NCI-H146 treated with DMSO at 0.1 percent for 48 hours (cell line): Measurements from ENCODE around the gene JOSD1.

Experiments used
- DNase-seq: peaks from one replicate; lab custom pipeline; 2025; ENCODE audit not compliant: unreplicated experiment; lab: John Stamatoyannopoulos, UW

Gene JOSD1

DNA sequence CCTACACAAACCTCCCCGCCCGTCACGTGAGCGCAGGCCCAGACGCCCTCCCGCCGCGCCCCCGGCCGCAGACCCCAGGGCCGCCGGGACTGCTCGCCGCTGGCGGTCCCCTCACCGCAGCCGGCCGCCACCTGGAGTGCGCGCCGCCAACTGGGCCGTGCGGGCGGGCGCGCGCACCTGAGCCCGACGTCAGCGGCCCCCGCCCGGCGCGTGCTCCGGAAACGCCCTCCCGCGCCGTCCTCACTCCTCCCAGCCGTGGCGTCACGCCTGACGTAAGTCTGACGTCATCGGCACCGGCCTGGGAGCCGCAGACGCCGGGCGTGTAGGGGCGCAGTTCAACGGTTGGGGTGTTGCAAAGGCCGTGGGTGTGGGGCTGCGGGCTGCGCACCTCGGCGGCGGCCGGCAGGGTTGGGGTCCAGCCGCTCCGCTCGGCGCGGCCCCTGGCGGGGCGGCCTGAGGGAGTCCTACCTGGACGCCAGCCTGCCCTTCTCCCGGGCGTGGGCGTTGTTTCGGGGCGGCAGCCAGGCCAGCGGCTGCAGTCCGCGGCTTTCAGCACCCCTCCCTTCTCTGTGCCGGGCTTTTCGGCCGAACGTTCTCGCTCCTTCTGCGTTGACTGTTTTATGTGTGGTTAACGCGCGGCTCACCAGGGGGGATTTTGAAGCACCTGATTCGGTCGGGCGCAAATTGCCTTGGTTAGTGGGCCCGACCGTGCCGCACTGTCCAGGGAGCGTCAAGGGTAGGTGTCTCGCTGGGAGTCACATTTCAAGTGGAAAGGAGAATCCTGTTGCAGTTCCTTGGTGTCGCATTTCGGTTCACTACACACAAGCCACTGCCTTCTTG lies at the start of gene JOSD1:
JOSD1 (minus strand) TSS at position 155 of the 840 bp plus-strand sequence. CDS start 956 bp downstream, outside the sequence.
- peak; percentile 60 for DNase-seq

DNA sequence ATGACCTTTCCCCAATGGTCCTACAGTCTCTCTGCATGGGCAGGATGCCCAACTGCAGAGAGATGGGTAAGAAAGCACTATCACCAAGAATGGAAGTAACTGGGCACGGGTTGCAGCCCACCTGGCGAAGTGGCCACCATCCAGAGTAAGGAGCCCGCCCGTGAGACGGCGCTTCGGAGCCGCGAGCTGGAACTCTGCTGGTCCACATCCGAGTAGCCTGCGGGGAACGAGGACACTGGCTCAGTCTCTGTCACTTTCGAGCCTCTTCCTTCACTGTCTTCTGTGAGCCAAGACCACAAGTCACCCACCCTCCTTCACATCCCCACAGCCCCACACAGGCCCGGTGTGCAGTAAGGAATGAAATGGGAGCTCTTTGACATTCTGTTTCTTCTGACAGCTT lies 49.4 kb upstream of the JOSD1 start:
- DNase-seq, result no peak

DNA sequence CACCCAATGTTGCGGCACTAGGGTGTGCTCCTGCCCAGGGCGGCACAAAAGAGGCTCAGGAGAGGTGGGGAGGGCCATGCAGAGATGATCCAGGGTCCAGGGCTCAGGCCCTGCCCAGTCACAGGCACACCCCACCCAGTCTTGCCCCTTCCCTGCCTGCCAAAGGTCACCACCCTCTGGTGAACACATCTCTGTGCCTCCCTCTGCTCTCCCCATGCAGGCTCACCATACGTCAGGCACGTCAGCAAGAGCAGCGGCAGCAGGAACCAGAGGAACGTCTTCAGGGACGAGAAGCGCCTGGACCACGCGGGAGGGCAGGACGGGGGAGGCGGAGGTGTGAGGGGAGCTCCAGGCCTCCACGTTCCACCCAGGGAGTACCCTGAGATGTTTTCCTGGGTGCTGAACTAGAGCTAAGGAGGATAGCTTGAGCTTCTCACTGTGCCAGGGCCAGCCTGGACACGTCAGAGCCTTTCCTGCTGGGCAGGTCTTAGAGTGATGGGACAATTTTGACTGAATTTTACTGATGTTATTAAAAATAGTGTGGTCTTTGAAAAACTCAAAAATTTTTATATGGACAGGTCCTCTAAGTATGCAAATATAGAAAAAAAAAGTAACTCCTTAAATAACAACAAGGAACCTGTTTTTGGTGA lies 47.9 kb upstream of the JOSD1 start:
- no peak for DNase-seq

DNA sequence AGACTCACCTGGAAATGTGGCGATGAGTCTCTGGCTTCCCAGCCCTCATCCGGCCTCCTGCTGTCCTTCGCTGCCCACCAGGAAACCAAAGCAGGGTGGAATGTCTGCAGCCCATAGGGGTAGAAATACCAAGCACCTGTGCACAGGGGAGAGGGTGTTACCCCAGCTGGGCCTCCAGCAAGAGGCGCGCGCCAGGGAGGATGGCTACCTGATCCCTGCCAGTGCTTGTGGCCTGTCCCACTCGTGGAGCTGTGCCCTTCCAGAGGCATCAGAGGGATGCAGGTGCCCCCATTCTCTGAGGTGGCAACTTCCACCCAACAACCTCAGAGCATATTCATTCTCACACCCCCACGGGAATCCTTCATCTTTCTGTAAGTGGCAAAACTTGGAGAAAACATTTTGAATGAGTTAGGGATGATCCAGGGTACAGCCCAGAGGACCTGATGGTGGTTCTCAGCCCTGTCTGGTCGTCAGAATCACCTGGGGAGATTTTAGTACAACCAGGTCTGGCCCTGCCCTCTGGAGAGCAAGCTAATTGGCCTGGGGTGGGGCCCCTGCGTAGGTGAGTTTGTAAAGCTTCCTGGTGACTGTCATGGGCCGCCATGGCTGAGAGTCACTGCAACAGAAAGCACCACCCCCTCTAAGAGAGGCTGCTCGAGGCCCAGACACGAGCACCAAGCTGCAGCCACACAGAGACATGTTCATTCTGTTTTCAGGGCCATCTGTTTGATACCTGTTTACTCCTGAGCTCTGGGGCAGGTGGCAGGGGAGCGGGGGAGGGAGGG lies 45.1 kb upstream of the JOSD1 start:
- no peak for DNase-seq

DNA sequence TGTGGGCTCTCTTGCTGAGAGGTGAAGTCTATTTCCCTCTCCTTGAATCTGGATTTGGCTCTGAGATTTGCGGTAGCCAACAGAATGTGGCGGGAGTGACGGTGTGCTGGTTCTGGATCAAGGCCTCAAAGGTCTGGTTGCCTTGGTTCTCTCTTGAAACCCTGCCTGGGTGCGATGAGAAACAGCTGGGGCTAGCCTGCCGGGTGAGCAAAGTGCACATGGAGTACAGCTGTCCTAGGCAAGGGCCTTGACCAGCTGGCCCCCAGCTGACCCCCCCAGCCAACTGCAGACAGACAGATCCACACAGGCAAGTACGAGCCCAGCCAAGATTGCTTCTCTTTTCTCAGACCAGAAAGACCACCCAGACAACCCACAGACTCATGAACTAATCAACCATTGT lies 44.2 kb upstream of the JOSD1 start:
- DNase-seq, result no peak

DNA sequence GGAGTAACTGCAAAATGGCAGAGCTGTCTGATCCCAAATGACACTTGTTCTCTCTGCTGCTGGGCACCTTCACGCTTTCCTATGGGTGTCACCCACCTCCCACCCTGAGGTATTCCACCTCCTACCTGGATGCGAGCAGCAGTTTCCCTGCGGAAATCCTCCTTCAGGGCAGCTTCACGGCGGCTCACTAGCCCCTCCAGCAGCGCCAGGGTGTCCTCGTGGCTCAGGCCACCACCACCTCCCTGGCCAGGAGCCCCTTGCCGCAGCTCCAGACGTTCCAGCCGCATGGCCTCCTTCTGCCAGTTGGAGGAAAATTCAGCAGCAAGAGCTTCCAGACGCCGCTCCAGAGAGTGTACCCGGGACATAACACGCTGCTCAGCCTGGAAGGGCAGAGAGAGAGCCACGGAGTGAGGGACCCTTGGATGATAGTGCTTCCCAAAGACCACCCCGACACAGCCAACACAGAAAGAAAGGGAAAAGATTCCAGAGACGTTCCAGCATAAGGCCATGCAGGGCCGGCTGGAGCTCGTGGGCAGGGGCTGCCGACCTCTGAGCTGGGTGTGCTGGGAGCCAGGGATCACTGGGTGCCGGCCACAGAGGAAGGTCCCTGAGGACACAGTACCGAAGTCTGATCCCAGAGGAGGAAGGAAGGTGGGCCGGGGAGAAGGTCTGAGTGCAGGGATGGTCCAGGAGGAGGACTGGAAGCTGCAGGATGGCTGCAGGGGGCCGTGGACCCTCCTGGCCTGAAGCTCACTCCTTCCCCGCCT lies 41.6 kb upstream of the JOSD1 start:
- no peak for DNase-seq

DNA sequence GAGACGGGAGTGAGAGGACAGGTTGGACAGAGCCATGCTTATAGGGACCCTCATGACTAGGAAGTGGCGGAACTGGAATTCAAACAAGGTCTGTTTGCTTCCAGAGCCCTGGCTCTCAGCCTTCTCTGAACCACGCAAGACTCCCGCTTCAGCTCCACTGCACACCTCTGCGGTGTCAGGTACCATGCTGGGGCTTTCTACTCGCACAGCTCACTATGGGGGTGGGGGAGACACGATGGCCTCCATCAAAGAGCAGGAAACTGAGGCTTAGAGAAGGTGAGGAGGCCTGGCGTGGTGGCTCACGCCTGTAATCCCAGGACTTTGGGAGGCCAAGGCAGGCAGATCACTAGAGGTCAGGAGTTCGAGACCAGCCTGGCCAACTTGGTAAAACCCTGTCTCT lies 40.8 kb upstream of the JOSD1 start:
- no peak for DNase-seq

DNA sequence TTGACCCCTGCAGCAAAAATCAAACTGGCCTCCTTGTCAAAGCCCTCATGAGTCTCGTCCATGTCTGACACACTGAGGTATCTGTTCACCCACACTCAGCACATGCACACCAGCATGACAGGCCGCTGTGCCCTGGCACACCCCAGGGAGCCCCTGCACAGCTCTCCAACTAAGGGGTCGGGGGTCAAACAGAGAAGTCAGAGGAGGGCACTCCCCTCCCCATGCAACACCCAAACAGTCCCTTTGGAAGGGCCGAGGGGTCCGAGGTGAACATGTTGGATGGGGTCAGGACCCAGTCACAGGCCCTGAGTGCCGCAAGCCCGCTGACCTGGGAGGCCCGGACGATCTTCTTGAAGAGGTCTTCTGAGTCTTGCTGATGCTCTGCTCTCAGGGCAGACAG lies 40.4 kb upstream of the JOSD1 start:
- DNase-seq, result no peak

DNA sequence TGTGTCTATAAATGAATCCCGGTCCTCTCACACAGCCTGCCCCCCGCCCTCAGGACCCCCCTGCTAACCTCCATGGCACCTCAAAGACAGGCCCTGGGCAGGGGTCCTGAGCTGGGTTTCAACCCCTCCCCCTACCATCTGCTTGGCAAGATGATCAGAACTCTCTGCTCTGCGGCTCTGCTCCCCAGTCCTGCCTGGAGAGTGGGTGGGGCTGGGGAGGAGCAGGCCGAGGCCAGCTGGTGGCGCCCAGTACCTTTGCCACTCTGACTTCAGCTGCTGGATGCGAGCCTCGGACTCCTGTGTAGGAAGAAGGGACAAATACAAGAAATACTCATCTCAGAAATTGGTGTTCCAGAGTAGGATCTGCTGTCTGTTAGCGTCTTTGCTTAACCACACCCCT lies 40.0 kb upstream of the JOSD1 start:
- DNase-seq, result no peak

DNA sequence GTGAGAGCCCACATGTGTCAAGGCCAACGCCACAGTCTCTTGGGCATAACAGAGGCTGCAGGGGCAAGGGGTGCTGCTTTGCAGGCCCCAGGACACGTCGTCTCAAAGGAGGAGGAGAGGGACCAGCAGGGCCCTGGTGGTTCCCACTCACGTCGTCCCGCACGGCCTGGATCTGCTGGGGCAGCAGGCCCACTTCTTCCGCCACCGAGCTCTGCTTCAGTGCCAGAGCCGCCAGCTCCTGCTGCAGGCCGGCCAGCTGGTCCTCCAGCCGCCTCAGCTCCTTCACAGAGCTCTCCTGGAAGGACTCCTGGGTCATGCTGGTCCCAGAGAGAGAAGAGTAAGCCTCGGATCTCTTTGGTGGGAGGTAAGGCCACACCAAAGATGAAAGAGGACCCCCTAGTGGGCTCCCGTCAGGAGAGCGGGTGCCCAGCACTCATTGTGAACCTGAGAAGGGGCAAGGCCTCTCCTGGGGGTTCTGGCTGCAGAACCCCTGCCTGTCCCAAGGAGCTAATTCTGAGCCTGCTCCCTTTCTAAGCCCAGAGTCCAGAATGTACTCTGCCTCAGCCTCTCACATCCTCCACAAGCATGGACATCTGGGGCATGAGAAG lies 39.5 kb upstream of the JOSD1 start:
- DNase-seq, result no peak

DNA sequence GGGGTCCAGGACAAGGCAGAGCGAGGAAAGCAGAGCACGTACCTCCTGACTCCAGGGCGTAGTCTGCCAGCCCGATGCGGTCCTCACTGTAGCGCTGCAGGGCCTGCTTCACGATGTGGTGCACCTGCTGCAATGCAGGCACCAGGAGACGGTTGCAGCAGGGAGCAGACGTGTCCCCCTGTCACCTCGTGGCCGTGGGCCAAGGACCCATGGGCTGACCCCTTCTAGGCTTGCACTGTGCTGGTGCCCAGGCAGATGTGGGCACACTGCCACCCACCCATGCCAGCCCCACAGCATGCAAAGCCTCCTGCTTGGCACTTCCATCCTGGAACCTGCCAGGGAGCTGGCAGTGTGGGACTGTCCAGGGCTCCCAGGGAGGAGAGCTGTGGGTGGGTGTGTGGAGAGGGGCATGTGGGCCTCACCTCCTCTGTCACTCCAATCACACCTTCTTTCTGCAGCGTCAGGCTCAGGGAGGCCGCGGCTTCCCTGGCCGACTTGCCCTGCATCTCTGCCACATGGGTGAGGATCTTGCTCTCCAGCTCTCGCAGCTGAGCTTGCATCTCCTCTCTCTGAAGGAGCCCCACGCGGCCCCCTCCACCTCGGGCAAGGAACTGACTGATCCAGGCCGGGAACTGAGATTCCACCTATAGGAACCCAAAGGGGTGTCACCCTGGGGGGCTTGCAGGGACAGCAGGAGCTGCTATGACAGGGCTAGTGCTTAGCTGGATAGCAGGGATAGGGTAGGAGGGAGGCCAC lies 38.7 kb upstream of the JOSD1 start:
- DNase-seq, result no peak

DNA sequence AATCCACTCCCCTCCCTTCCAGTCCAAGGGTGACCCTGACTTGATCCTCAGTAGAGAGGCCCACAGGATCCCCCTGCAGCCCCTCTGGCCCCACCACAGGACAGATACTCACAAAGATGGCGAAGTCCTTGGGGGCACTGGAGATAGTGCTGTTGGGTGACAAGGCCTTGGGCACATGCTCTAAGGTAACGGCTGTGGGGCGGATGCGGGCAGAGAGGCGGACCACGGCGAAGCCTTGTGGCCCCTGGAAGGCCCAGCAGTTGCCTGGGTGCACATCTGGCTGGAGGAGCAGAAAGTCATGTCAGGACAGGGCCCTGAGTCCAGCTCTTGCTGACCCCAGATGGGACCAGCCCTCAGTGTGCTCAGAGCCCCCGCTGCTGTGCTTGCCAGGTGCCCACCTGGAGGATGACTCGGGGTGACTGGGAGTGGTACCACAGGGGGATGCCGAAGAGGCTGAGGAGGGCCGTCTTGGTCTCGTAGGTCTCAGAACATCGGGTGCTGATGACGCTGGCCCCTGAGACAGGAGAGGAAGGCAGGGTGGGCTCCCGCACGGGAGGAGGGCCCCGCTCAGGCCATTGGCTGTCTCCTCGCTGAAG lies 37.8 kb upstream of the JOSD1 start:
- DNase-seq, result no peak

DNA sequence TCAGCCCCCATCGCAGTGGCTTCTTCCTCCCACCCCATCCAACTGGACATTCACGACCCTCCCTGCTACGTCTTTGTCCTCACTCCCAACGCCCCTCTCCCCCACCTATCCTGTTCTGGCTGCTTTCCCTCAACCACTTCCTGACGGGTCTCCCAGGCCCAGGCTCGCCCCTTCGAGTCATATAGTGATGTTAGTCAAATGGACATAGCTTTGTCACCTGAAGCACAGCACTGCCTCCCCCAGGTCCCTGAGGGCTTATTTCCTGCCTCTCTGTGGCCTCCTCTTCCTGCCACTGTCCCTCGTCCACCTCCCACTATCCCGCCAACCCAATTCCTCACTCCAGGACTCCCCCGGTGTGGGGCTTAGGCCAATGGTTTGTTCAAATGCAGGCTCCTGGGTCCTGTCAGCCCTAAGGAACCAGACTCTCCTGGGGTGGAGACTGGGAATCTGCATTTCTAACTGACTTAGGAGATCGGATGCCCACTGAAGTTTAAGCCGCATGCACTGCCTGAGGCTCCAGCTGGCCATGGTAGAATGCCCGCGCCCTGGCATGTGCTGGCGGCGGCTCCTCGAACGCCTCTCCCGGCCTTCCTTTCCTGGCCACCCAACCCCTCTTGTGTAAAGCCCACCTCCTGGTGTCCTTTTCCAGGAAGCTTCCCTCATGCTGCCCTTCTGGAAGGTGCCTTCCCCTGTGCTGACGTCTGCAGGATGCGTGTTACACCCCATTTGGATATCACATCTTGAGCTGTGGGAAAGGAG lies 36.7 kb upstream of the JOSD1 start:
- DNase-seq, result no peak

DNA sequence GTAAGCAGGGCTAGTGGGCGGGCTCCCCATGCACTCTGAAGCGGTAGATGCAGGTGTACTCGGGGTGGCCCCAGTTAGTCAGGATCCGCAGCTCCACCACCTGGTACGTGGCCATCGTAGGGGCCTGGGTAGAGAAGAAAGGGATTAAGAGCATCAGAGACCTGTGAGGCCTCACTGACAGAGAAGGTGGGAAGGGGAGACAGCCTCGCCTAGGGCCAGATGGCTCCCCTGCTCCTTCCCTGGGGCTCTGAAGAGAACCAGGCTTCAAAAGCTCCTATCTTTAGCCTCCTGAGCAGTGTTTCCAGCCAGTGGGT lies 35.5 kb upstream of the JOSD1 start:
- DNase-seq, result no peak

DNA sequence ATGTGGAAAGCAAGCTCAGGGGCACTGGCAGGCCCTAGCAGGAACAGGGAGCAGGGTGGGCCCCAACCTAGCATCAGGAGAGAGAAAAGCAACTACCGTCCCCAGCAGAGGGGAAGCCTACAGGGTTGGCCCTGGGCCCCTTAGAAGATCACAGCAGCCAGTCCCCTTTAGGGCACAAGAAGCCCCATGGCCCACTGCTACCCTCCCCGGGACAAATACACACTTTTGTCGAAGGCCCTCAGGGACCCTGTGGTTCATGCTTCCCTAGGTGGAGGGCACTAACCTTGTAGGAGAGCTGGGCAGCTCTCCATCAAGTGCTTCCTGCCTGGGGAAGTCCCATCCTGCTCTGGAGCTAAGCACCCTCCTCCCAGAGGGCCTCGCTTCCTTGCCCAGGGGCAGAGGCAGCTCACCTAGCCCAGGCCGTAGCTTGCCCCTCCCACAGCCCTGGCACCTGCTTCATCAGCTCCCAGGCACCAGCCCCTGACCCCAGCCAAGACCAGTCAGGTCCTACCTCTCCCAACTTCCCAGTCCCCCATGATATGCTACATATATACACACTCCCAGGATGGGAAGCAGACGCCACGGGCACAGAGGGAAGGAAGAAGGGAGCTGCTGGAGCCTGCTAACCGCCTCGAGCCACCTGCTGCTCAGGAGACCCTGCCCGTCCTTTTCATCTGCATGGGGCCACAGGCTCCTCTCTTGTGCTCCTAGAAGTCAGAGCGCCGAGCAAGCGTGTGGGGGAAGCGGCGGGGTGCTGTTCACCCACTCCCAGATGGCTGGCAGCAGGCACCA lies 34.9 kb upstream of the JOSD1 start:
- DNase-seq, result no peak

DNA sequence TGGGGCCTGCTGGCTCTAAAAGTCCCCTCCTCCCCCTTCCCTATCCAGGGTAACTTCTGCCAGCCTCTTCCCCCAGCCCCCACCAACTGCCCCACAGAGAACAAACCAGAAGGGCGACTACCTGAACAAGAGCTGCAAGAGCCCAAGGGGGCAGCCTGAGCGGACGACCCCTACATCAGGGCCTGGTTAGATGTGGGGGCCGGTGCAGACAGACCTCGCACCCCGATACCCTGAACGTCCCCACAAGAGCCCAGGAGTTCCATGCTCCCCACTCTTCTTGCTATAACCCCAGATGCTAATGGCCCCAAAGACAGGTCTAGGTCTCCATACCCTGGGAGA lies 34.4 kb upstream of the JOSD1 start:
- no peak for DNase-seq

DNA sequence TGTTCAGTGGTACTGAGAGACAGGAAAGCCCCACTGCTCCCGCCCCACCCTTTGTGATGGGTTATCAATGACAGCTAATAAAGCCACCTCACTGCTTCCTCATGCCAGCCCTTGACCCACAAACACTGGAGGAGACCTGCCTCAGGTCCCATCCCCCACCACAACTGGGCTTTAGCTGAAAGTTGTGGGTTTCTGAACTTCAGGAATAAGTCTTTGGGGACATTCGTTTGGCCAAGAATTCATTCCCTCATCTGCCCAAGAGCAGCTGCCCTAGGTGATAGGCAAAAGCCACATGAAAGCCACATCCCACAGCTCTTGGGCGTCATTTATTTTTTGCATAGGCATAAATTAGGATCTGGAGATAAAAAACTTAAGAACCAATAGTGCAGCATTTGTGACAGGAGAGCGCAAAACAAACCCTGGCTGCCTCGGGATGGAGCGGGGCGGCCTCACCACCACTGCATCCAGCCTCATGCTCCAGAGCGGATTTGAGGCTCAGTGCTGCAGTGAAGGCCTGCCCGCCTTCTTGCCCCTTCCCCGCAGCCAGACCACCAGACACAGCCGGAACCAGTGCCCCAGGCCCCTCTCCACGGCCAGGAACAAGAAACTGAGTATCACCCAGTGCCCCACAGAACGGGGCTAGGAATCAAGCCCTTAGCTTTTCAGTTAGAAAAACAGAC lies 33.8 kb upstream of the JOSD1 start:
- DNase-seq, result no peak
